Right lobe of liver (tissue), 6 donors: ENCODE data around the gene ARHGEF11. TPM values are rescaled to one million over a fixed set of nuclear protein-coding genes. Genes with fewer than 3 reads are reported as not detected.
A peak's percentile ranks its signal among the peaks of the same experiment; 100 is the strongest.

Source experiments
- ATAC-seq, 4 donors: fragments of 200-7000 bp; cut with Tn5 transposase; one replicate each; pipeline ENCODE4 v1.9.1; 2020; ENCODE audit warnings: mild to moderate bottlenecking in 4 of 4, moderate library complexity in 4 of 4
- DNase-seq, 3 donors: peaks; one replicate each; pipeline ENCODE4 v3.0.0-alpha.2; 2020
- H3K27ac ChIP-seq, 3 donors: fragments of 200-600 bp; one replicate each; pipeline ENCODE4 v1.8.0; 2022
- H3K27me3 ChIP-seq, 2 donors: fragments of 200-600 bp; one replicate each; pipeline ENCODE4 v1.8.0; 2022
- H3K36me3 ChIP-seq, 4 donors: fragments of 200-600 bp; sonication (generic) in 1 of 4; one replicate each; pipeline versions ENCODE4 v1.5.1 to v1.8.0; 2017 to 2022; ENCODE audit warnings: control low read depth in 1 of 4
- H3K4me1 ChIP-seq, 4 donors: fragments of 200-600 bp; sonication (generic) in 1 of 4; one replicate each; pipeline versions ENCODE4 v1.5.1 to v1.8.0; 2017 to 2022; ENCODE audit warnings: control low read depth in 1 of 4
- H3K4me3 ChIP-seq, 3 donors: fragments of 200-600 bp; one replicate each; pipeline ENCODE4 v1.8.0; 2022
- H3K9me3 ChIP-seq, 4 donors: fragments of 200-600 bp; sonication (generic) in 1 of 4; one replicate each; pipeline versions ENCODE4 v1.5.1 to v1.8.0; 2017 to 2022; ENCODE audit warnings: control low read depth in 1 of 4
- POLR2A ChIP-seq: fragments of 450-650 bp; IDR thresholded peaks from one replicate; pipeline ENCODE4 v1.6.1; 2017; ENCODE audit warnings: antibody characterized with exemption, mild to moderate bottlenecking
- WGBS: methylation state at CpG from one replicate; pipeline ENCODE4 v1.1.6; 2018; ENCODE audit warnings: low coverage, low lambda C conversion rate; ENCODE audit not compliant: insufficient coverage; ENCODE audit errors: missing lambda C conversion rate; 5-methylcytosine and 5-hydroxymethylcytosine counted together
- intact Hi-C, 2 donors: fragments of 100-400 bp; cut with DNase I; formaldehyde crosslinking; loops; one replicate each; pipeline versions ENCODE4 v1.11.2 to v1.14.1; 2022
- total RNA-seq, 6 experiments: library from RNA; depleted of rRNA in 2 of 6; stranded (reverse); fragments of >200 nt in 2 of 6; fragmentation: NEBNext Ultra II Directional in 3 of 6; extraction: Animal tissue kit (Norgen Biotek cat#: 25700) in 3 of 6; gene quantifications; one replicate each; pipeline versions ENCODE4 v1.1.0 to v1.2.4, GENCODE V29; 2016 to 2023
- TF ChIP-seq, protein P1 (sequence below), 4 donors: fragments of 200-600 bp in 3 of 4; fragments of 450-650 bp in 1 of 4; IDR thresholded peaks; one replicate each; pipeline versions ENCODE4 v1.5.1 to v1.8.0; 2016 to 2022; ENCODE audit warnings: antibody characterized with exemption in 4 of 4, mild to moderate bottlenecking in 2 of 4
- donor health status: DM: no; HTN: yes; CAD: no.
- donor health status: DM: no; HTN: no; CAD: no.
- donor health status: DM: no; HTN: no; CAD: no.
- donor health status: DM: no; HTN: yes; CAD: no.
- donor health status: DM: no; HTN: yes; CAD: no.

ARHGEF11 gene
- total RNA-seq, 6 experiments from 2014 or later, result 10.5 to 18.7 (median 12.8) TPM

DNA sequence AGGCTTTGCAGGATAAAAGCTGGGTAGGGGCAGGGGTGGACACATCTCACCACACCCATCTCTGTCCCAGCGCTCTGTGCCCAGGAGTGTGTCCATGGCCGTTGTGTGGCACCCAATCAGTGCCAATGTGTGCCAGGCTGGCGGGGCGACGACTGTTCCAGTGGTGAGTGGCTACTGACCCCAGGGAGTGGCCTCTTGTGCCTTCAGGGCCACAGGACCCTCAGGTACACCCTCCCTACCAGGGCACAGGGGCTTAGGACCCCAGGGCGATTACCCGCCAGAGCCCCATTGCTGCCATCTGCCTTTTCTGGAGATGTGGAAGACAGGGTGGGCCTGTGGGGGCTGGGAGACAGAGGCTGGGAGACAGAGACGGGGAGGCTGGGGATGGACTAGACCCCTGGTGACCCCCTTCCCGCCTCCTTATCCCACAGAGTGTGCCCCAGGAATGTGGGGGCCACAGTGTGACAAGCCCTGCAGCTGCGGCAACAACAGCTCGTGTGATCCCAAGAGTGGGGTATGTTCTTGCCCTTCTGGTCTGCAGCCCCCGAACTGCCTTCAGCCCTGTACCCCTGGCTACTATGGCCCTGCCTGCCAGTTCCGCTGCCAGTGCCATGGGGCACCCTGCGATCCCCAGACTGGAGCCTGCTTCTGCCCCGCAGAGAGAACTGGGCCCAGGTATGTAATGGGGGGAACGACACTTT is 139.2 kb downstream of the ARHGEF11 start:
- no peak overlapping the region for H3K27ac ChIP-seq
- H3K4me3 ChIP-seq, result no peak overlapping the region
- H3K9me3 ChIP-seq, result no peaks in the 10 kb centered on the region
- DNase-seq (peak in 1 of 3 donors; percentile 39), ATAC-seq (no peak)
- intact Hi-C loops, result no loop called here
- no peaks in the 10 kb centered on the region for H3K4me1 ChIP-seq
- TF ChIP-seq POLR2A, result no peak
- TF ChIP-seq, protein P1, sequence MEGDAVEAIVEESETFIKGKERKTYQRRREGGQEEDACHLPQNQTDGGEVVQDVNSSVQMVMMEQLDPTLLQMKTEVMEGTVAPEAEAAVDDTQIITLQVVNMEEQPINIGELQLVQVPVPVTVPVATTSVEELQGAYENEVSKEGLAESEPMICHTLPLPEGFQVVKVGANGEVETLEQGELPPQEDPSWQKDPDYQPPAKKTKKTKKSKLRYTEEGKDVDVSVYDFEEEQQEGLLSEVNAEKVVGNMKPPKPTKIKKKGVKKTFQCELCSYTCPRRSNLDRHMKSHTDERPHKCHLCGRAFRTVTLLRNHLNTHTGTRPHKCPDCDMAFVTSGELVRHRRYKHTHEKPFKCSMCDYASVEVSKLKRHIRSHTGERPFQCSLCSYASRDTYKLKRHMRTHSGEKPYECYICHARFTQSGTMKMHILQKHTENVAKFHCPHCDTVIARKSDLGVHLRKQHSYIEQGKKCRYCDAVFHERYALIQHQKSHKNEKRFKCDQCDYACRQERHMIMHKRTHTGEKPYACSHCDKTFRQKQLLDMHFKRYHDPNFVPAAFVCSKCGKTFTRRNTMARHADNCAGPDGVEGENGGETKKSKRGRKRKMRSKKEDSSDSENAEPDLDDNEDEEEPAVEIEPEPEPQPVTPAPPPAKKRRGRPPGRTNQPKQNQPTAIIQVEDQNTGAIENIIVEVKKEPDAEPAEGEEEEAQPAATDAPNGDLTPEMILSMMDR (IDR thresholded peaks at IDR 0.05), result no peak
- WGBS, result 70% methylated on average over 2 of the region's 16 CpGs
- H3K36me3 ChIP-seq, result no peaks in the 10 kb centered on the region
- H3K27me3 ChIP-seq, result no peaks in the 10 kb centered on the region

DNA sequence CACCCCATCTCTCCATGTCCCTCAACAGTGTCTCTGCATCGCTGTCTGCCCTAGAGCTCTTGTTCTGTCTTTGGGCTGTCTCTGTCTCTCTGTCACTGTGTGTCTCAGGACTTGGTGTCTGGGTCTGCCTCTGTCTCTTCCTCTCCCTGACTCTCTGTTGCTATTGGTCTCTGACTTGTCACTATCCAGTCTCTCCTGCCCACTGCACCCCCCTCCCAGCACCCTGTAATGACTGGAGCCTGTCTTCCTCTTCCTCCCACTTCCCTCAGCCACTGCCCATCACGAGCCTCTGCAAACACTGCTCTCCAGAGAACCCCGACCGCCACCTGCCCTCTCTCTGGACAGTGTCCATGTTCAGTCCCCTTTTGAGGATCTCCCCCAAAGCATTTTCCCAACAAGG is 139.9 kb downstream of the ARHGEF11 start:
- TF ChIP-seq, protein P1 (IDR thresholded peaks at IDR 0.05), result no peak
- no peak for TF ChIP-seq POLR2A
- DNase-seq, result peak in 1 of 3 donors; percentile 34
- no peak for ATAC-seq
- H3K27me3 ChIP-seq, result no peaks in the 10 kb centered on the region
- no peaks in the 10 kb centered on the region for H3K9me3 ChIP-seq
- no peaks in the 10 kb centered on the region for H3K4me1 ChIP-seq
- 50% methylated on average over 4 of the region's 4 CpGs for WGBS
- no peak overlapping the region for H3K4me3 ChIP-seq
- intact Hi-C loops, result no loop called here
- no peak overlapping the region for H3K27ac ChIP-seq
- no peaks in the 10 kb centered on the region for H3K36me3 ChIP-seq

DNA sequence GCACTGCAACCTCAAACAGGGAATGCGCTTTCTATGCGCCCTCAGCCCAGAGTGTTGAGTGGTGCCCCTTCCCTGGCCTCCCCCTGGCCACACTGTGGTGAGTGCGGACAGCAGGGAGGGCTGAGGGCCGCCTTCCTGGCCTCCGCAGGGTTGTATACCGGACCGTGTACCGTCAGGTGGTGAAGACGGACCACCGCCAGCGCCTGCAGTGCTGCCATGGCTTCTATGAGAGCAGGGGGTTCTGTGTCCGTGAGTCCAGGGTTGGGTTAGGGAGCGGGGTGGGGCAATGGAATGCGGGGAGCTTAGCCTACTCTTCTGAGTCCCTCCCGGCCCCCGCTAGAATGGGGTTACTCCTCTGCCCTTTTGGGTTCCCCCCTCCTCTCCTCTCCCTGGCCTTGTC is 140.4 kb downstream of the ARHGEF11 start:
- H3K9me3 ChIP-seq, result no peaks in the 10 kb centered on the region
- no peak overlapping the region for H3K4me3 ChIP-seq
- H3K36me3 ChIP-seq, result no peaks in the 10 kb centered on the region
- WGBS, result 60% methylated on average over 2 of the region's 16 CpGs
- no peak for ATAC-seq
- intact Hi-C loops, result no loop called here
- TF ChIP-seq, protein P1 (IDR thresholded peaks at IDR 0.05), result no peak
- no peak for TF ChIP-seq POLR2A
- no peaks in the 10 kb centered on the region for H3K4me1 ChIP-seq
- no peak overlapping the region for H3K27ac ChIP-seq
- no peaks in the 10 kb centered on the region for H3K27me3 ChIP-seq
- DNase-seq, result peak in 1 of 3 donors; percentile 44

DNA sequence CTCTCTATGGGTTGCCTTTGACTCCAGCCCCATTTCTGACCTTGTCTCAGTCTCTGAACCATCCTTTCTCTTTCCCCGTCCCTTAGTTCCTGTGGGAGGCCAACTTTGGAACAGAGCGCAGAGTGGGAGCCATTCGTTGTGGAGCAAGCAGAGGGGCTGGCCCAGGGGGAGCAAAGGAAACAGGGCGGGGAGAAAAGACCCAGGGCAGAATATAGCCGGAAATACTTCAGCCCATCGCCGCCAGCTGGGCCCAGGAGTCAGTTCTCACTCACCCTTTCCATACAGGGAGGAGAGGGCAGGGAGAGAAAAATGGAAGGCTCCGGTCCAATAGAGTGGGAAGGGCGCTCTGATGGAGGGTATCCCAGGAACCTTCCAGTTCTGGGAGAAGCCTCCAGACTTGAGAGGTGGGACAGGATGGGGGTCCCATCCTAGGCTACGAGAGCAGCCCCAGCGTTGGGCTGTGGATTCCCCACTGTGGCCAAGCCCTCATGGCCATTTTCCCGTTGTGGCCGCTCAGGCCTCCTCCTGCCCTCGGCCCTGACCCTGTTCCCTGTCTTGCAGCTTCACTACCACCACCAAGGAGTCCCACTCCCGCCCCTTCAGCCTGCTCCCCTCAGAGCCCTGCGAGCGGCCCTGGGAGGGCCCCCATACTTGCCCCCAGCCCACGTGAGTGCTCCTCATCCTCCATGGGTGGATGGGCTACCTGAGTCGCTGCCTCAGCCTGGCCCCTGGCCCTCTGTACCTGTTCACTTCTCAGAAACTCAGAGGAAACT is 141.2 kb downstream of the ARHGEF11 start:
- TF ChIP-seq, protein P1 (IDR thresholded peaks at IDR 0.05), result no peak
- TF ChIP-seq POLR2A, result no peak
- ATAC-seq (no peak), DNase-seq (peak in 1 of 3 donors; percentile 44)
- intact Hi-C loops, result no loop called here
- no peak overlapping the region for H3K4me3 ChIP-seq
- H3K9me3 ChIP-seq, result no peaks in the 10 kb centered on the region
- H3K27me3 ChIP-seq, result no peaks in the 10 kb centered on the region
- H3K4me1 ChIP-seq, result peaks cover 0 to 6% (median 0%) of the 10 kb centered on the region in 4 donors
- no peak overlapping the region for H3K27ac ChIP-seq
- no peaks in the 10 kb centered on the region for H3K36me3 ChIP-seq
- WGBS, result 65% methylated on average over 13 of the region's 19 CpGs
